Esophagus muscularis mucosa (tissue), 4 donors: ENCODE results near the gene HNRNPA1.

Source experiments
- CTCF ChIP-seq, 3 experiments: fragments of 200-600 bp in 2 of 3; fragments of 450-650 bp in 1 of 3; sonication (generic) in 2 of 3; IDR thresholded peaks; one replicate each; pipeline ENCODE4 v1.5.1; 2017 to 2019; ENCODE audit warnings: antibody characterized with exemption in 3 of 3, mild to moderate bottlenecking in 2 of 3, moderate library complexity in 1 of 3
- EP300 ChIP-seq: sonication (generic); formaldehyde crosslinking; IDR thresholded peaks from one replicate; pipeline ENCODE4 v1.6.1; 2017; ENCODE audit warnings: antibody characterized with exemption
- POLR2A ChIP-seq: fragments of 450-650 bp; IDR thresholded peaks from one replicate; pipeline ENCODE4 v1.6.1; 2017; ENCODE audit warnings: antibody characterized with exemption, moderate library complexity, mild to moderate bottlenecking, low read depth
- POLR2AphosphoS5 ChIP-seq, 2 donors: sonication (generic); formaldehyde crosslinking; IDR thresholded peaks; one replicate each; pipeline ENCODE4 v1.6.1; 2017; ENCODE audit warnings: antibody characterized with exemption in 2 of 2

DNA sequence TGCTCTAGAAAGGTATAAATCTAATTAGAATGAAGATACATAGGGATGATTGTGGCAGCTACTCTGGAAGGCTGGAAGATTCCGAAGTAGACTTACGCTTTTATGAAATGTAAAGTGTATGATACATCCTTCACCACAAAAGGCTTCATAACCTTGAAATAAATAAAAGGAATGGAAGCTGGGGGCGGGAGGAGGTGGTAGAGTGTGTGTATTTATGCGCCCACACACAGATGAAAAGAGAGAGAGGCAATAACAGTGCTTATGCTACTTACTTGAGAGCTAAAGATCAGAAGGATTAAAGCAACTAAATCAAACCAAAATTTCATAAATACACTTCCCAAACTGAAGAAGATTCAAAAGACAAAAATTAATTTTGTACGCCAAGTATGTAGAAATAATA is 31.0 kb upstream of the HNRNPA1 start:
- no peak for TF ChIP-seq CTCF (IDR thresholded peaks at IDR 0.05)
- no peak for TF ChIP-seq POLR2A
- no peak for TF ChIP-seq POLR2AphosphoS5 (IDR thresholded peaks at IDR 0.05)
- no peak for TF ChIP-seq EP300
